BE2C (cell line): ENCODE results near the gene POMGNT2. TPM values are rescaled to one million over a fixed set of nuclear protein-coding genes. Genes with fewer than 3 reads are reported as not detected.
A peak's percentile ranks its signal among the peaks of the same experiment; 100 is the strongest.

Experiments used
- DNase-seq: peaks from one replicate; pipeline ENCODE4 v3.0.0-alpha.2; 2020
- H3K27me3 ChIP-seq: fragments of 250-450 bp; sonication (Bioruptor Pico); 2 replicates; pipeline ENCODE4 v1.5.1; 2020; ENCODE audit warnings: mild to moderate bottlenecking
- H3K36me3 ChIP-seq: fragments of 250-450 bp; sonication (Bioruptor Pico); 2 replicates; pipeline ENCODE4 v1.5.1; 2020; ENCODE audit warnings: mild to moderate bottlenecking
- H3K4me1 ChIP-seq: fragments of 250-450 bp; sonication (Bioruptor Pico); 2 replicates; pipeline ENCODE4 v1.5.1; 2020
- H3K4me3 ChIP-seq: 2 replicates; pipeline ENCODE4 v1.5.1; 2011; ENCODE audit warnings: low read depth, low read length
- H3K9me3 ChIP-seq: fragments of 250-450 bp; sonication (Bioruptor Pico); 2 replicates; pipeline ENCODE4 v1.5.1; 2020
- CTCF ChIP-seq: IDR thresholded peaks from 2 replicates; pipeline ENCODE4 v1.5.1; 2012; ENCODE audit warnings: mild to moderate bottlenecking, low read depth, low read length
- polyA plus RNA-seq: library from polyadenylated mRNA; unstranded; fragments of >200 nt; gene quantifications from one replicate; pipeline ENCODE4 v1.2.1, GENCODE V29; 2012; ENCODE audit warnings: low read depth, missing spikeins; ENCODE audit not compliant: insufficient read length, insufficient read depth

POMGNT2 gene
- 36.3 TPM for polyA plus RNA-seq

DNA sequence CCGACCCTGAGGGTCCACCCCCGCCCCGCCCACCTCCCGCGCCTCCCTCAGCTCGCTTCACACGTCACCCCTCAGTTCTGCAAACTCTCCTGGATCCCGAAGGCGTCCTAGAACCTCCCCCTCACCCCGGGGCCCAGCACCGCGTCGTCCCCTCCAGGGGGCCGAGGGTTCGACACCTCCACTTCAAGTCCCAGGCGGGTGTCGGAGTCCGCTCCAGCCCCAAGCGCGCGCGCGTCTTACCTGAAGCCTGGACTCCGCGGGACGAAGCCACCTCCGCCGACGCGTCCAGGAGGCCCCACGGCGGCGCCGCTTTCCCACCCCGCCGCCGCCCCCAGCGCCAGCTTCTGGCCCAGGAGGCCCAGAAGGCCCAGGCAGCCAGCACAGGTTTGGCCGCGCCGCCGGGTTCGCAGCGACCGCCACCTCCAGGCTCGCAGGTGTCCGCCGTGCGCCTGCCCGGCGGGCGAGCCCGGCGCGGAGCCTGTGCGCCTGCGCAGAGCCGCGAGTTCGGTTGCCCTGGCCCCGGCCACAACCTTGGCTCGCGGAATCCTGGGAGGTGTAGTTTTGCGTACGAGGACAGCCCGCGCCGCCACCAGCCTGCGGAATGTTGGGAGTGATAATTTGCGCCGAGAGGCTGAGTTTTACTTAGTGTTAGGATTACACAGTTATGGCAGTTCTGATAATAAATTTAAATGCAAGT is at the start of gene POMGNT2:
Gene POMGNT2 (minus strand): TSS at position 484 of the 697 bp plus-strand sequence. CDS start 24,648 bp downstream, outside the sequence.
- no peak for TF ChIP-seq CTCF
- Histone ChIP-seq H3K27me3 (no peaks in the 10 kb centered on the region), H3K4me3 (peak within 1 kb of the TSS; percentile 58), H3K36me3 (no peaks in the 10 kb centered on the region), H3K4me1 (no peaks in the 10 kb centered on the region), H3K9me3 (no peaks in the 10 kb centered on the region)
- peak; percentile 86 for DNase-seq

DNA sequence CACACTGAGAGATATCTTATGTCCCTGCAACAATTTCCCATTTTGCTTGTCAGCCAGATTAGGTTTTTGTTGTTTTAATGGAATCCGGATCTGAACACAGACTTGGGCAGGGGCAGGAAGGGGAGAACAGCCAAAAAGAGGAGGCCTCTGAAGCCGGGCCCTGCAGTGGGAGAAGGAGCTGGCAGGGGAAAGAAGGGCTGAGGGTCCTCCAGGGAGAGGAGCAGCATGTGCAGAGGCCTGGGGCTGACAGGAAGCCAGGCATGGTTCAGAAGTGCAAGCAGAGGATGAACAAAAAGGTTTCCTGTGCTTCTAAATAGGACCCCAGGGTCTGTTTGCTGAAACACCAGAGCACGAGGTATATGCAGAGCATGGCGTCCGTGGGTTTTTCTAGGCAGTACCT is 49.1 kb upstream of the POMGNT2 start:
- Histone ChIP-seq H3K4me1 (peaks cover 12% of the 10 kb centered on the region), H3K4me3 (no peak overlapping the region), H3K36me3 (no peaks in the 10 kb centered on the region), H3K9me3 (no peaks in the 10 kb centered on the region), H3K27me3 (no peaks in the 10 kb centered on the region)
- DNase-seq, result no peak
- no peak for TF ChIP-seq CTCF

DNA sequence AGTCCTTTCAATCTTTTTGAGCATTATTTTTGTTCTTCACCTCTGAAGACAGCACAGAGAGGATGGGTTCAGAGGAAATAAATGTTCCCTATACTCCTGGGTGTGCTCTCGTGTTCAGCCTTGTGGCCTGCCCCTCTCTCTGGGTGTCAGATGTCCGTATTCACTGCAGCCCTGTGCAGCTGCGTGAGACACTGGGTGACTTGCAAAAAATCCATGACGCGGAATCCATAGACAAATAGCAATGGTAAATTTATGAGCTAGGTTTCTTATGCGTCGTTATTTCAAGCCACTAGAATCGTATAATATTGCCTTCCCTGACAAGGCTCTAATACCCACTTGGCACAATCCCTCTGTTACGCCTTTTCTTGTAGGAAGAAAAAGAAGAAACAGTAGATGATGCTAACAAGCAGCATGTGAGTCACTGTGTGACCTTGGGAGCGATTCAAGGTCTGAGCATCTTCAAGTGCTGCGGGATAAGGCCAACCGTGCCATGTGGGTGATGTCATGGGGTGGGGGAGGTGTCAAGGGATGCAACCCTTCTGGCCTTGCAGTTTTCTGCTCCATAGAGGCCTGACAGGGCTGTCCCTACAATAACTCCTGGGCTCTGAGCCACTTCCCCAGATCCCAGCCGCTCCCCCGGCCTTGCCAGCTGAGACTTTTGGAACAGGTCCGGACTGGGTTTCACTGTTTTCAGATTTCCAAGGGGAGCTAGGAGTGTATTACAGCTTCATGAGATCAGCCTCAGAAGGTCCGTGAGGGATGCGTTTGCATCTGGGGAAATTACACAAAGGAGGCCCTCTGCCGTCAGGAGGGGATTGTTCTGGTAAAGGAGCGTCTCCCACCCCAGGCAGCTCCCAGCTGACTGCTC is 47.6 kb upstream of the POMGNT2 start:
- Histone ChIP-seq H3K36me3 (no peaks in the 10 kb centered on the region), H3K4me1 (peaks cover 12% of the 10 kb centered on the region), H3K4me3 (no peak overlapping the region), H3K9me3 (no peaks in the 10 kb centered on the region), H3K27me3 (no peaks in the 10 kb centered on the region)
- DNase-seq, result peak; percentile 15
- TF ChIP-seq CTCF, result no peak

DNA sequence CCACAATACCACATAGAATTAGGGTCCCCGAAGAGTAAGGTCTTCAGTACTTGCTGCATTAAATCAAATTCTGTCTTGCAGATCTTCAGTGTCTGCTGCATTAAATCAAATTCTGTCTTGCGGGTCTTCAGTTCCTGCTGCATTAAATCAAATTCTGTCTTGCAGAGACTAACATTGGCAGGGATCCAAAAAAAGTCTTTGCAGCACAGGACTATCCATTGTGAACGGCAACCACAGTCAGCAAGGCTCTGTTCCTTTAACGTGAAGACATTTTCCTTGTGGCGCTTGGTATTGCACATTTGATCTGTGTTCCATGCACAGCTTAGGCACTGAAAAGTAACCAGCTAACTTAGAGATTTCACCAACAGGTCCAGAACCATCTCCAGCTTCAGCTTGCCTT is 46.8 kb upstream of the POMGNT2 start:
- no peak overlapping the region for H3K4me3 ChIP-seq
- no peak for TF ChIP-seq CTCF
- no peaks in the 10 kb centered on the region for H3K27me3 ChIP-seq
- peaks cover 12% of the 10 kb centered on the region for H3K4me1 ChIP-seq
- H3K36me3 ChIP-seq, result no peaks in the 10 kb centered on the region
- DNase-seq, result peak; percentile 25
- H3K9me3 ChIP-seq, result no peaks in the 10 kb centered on the region

- Histone ChIP-seq H3K27me3 (no peaks in the 10 kb centered on the region), H3K9me3 (no peaks in the 10 kb centered on the region), H3K4me3 (no peak overlapping the region), H3K4me1 (peaks cover 8% of the 10 kb centered on the region), H3K36me3 (no peaks in the 10 kb centered on the region)
- TF ChIP-seq CTCF, result no peak
- no peak for DNase-seq
Measured at GRCh38 chr3:43148033-43148432, 42.2 kb upstream of the POMGNT2 start.

DNA sequence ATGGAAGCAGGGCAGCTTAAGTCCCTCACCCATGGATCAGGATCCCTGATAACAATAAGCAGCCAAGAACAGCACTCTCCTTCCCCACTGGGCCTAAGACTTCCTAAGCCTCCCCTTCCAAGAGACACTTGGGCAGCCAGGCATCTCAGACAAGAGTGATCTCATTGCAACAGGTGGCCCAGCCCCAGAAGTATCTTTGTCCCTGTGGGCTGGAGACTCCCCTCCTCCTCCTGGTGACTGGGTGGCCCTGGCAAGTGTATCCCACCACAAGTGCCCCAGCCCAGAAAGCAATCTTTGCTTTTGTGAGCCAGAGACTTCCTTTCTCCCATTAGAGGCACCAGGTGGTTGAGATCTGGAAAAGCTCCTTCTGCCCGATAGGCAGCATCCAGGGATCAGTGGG is 40.7 kb upstream of the POMGNT2 start:
- Histone ChIP-seq H3K4me3 (no peak overlapping the region), H3K27me3 (no peaks in the 10 kb centered on the region)
- no peak for DNase-seq

More for the DNA sequence above, 40.7 kb upstream of the POMGNT2 start:
- Histone ChIP-seq H3K36me3 (no peaks in the 10 kb centered on the region), H3K4me1 (no peaks in the 10 kb centered on the region), H3K9me3 (no peaks in the 10 kb centered on the region)
- TF ChIP-seq CTCF, result no peak
